HG02610 (cell line): Measurements from ENCODE around the gene METTL22.
A peak's percentile ranks its signal among the peaks of the same experiment; 100 is the strongest.

ENCODE experiments used
- ATAC-seq: cut with Tn5 transposase; IDR thresholded peaks from one replicate; pipeline ENCODE4 v1.9.1; 2021; ENCODE audit warnings: mild to moderate bottlenecking, moderate library complexity; ENCODE audit not compliant: unreplicated experiment

Gene METTL22, protein sequence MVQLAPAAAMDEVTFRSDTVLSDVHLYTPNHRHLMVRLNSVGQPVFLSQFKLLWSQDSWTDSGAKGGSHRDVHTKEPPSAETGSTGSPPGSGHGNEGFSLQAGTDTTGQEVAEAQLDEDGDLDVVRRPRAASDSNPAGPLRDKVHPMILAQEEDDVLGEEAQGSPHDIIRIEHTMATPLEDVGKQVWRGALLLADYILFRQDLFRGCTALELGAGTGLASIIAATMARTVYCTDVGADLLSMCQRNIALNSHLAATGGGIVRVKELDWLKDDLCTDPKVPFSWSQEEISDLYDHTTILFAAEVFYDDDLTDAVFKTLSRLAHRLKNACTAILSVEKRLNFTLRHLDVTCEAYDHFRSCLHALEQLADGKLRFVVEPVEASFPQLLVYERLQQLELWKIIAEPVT

DNA sequence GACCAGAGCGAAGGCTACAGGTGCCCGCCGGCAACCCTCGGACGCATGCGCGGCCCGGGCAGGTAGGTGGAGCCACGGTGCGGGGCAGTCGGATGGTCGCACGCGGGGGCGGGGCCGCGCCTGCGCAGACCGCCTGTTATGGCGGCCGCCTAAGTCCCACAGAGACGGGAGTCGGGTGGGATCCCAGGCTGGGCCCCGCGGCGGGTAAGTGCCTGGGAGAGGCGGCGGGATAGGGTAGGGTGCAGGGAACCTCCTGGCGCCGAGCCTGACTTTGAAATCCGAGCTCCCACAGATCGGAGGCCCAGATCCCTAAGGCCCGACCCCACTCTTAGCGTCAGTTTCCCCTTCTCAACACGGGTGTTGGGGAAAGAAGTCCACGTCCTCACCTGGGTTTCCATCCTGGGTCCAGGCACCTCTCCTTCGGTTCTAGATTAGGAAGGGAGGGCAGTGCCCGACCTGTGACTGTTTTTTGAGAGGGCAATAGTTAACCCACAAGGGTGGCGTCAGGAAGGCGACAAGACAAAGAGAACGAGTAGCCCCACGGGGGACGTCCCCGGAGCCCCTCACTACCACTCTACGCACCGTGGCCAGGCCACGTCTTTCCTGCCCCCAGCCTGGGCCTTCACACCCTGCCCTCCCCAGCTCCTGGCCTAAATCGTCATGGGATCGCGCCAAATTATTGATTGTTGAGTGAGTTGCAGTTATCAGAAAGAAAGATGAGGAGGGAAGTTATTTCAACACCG lies at the start of gene METTL22:
METTL22 (plus strand) TSS at position 127 of the 743 bp plus-strand sequence. CDS start 3,968 bp downstream, outside the sequence.
- ATAC-seq = peak; percentile 92

DNA sequence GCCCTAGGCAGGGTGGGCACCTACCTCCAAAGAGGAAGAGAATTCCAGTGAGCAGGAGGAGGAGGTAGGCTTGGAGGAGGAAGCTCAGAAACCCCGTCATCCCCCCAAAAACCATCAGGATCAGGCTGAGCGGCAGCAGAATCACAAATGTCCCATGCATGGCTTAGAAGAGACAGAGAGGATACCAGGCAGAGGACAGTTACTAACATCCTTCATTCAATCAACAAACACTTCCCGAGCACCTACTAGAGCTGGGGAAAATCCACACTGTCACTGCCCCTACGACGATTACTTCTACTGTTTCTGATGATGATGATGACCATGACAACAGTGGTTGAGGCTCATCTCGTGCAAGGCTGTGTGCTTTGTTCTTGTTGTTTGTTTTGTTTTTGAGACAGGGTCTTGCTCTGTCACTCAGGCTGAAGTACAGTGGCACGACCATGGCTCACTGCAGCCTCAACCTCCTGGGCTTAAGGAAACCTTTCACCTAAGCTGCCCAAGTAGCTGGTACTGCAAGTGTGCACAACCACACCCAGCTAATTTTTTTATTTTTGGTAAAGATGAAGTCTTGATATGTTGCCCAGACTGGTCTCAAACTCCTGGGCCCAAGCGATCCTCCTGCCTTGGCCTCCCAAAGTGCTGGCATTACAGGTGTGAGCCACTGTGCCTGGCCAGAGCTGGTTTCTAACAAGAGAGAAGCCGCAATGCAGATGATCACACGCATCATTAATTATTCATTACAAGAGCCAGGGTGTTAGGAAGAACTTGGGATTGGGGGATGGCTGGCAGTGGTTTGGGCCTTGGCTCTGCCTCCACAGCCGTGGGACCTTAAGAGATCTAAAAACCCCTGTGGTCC lies 49.2 kb upstream of the METTL22 start:
- no peak for ATAC-seq

DNA sequence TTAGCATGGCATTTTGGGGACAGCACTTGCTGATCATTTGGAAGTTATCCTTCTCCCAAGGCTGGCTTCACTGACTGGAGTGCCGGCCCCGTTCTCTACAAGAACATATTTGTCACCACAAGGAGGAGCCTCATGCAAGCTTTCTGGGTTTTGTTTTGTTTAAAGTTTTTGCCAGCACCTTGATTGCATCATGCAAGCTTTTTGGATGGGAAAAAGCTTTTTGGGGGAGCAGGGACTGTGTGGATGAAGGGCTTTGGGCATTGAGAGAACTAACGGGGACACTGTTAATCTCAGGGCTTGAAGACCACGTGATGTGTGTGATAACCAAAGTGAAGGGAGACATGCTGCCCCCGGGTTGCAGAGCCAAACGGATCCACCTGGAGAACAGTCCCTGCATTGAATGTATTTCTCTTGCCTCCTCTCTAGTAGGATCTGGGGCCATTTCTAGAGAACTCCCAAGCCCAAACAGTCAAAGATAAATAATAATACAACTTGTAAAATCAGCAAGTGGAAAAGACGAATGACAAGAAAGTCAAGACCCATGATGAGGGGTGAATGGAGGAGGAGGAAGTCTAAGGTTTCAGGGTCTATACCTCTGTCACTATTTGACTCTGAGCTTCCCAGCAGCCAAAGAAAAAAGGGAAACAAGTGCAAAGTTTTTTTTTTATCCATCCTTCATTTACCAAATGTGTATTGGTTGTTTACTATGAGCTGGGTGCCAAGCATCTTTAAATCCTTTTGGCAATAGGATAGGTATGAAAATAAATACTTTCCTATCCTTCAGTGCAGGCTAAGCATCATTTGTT lies 48.4 kb upstream of the METTL22 start:
- ATAC-seq = no peak

DNA sequence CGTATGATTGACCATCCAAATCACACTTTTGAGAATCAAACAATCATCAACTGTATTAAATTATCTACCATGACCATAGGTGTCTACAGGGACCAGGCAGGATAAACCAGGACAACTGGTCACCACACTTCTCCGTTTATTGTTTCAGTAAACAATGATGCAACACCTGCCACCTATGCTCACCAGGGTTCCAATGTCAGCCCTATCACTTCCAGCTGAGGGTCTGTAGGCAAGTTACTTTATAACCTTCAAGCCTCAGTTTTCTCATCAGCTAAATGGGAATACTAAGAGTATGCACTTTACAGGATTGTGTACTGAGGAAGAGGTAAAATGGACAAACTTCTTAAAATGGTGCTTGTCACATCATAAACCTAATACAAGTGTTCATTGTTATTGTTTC lies 46.1 kb upstream of the METTL22 start:
- no peak for ATAC-seq

GRCh38 chr16:8576141-8577004 lies 45.1 kb upstream of the METTL22 start:
- ATAC-seq = no peak

DNA sequence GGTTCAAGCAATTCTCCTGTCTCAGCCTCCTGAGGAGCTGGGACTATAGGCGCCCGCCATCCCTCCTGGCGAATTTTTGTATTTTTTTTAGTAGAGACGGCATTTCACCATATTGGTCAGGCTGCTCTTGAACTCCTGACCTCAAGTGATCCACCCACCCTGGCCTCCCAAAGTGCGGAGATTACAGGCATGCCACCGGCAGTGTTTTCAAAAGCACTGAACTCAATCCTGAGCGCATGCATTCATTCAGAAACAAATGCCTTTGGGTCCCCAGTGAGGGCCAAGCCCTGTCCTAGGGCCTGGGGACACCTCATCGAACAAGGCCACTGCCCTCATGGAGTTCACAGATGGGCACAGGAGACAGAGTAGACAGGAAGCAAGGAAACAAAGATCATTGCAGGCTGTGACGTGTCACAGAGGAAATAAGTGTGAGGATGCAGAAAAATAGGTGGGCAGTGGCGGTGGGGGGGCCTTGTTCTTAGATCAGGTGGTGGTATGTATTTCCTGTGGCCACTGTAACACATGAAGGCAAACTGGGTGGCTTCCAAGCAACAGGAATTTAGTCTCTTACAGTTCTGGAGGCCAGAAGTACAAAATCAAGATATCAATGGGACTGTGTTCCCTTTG lies 43.7 kb upstream of the METTL22 start:
- no peak for ATAC-seq

GRCh38 chr16:8579559-8579958 lies 41.9 kb upstream of the METTL22 start:
- no peak for ATAC-seq

DNA sequence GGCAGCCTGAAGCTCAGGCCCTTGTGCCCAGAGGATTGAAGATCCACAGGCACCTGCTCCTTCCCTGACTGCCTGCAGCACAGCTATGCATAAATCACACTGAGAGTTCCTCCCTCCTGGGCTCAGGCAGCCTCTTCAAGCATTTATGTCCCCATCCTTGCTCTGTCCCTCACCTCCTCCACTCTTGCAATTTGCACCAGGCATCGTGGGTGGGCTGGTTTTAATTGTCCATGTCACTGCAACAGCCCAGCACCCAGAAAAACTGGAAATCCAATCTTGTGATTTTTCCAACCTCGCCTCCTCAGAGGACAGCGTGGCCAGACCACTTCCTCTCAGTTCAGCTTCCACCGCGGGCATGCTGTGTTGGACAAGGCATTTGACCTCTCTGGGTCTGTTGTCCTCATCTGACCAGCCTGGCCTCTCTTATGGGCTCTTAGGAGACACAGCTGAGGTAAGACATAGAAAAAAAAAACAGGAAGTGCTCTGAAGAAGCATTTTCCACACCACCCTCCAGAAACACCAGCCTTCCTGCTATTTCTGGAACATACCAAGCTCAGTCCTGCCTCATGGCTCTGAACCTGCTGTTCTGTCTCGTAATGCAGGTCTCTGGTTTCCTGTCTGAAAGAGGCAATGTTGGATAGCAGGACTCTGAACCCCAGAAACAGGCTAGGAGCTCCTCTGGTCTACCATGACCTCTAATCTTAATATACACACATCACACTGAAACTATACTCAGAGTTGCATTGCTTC lies 39.5 kb upstream of the METTL22 start:
- ATAC-seq = no peak

GRCh38 chr16:8583199-8583598 lies 38.3 kb upstream of the METTL22 start:
- ATAC-seq = no peak

- ATAC-seq = no peak
These were observed 37.8 kb upstream of the METTL22 start for GRCh38 chr16:8583732-8584131.

DNA sequence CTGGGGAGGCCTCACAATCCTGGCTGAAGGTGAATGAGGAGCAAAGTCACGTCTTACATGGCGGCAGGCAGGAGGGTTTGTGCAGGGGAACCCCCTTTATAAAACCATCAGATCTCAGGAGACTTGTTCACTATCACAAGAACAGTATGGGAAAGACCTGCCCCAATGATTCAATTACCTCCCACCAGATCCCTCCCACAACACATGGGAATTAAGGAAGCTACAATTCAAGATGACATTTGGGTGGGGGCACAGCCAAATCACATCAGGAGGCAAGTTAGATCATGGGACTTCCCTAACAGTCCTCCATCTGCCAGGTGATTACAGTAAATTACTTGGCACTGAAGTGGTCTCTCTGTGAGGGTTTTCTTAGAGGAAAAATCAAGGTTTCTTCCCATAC lies 36.5 kb upstream of the METTL22 start:
- ATAC-seq = no peak

DNA sequence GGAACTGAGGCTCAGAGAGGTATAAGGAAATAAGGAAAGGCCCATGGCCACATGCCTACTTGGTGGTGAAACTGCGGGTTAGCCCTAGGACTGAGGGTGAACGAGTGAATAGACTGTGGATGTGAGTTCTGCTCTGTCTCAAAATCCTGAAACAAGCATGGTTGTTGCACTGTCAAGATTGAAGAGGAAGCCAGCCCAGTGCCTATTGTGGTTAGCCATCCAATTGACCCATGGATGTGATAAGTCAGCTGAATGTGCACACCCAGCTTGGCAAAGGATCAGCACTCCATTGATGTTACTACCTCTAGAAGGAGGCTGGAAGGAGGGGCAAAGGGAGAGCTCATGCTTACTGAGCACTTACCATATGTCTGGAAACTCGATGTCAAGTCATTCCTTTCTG lies 35.6 kb upstream of the METTL22 start:
- no peak for ATAC-seq

DNA sequence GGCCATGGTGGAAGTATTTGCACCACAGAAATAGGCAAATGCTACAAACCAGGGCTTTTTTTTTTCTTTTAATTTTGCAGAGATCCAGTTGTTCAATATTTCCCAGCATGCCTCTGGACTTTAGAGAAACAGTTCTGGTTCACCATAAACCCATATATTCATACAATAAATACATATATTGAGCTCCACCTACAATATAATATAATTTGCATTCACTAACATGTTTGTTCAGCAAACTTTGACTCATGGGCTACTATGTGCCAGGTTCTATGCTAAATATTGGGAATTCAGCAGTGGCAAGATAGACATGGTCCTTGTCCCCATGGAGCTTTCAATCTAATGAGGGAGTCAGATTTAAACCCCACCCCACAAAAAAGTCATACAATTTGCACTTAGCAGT lies 34.4 kb upstream of the METTL22 start:
- no peak for ATAC-seq

GRCh38 chr16:8588682-8589056 lies 32.8 kb upstream of the METTL22 start:
- ATAC-seq = no peak

- ATAC-seq = no peak
These were observed 32.2 kb upstream of the METTL22 start for GRCh38 chr16:8589057-8589899.

DNA sequence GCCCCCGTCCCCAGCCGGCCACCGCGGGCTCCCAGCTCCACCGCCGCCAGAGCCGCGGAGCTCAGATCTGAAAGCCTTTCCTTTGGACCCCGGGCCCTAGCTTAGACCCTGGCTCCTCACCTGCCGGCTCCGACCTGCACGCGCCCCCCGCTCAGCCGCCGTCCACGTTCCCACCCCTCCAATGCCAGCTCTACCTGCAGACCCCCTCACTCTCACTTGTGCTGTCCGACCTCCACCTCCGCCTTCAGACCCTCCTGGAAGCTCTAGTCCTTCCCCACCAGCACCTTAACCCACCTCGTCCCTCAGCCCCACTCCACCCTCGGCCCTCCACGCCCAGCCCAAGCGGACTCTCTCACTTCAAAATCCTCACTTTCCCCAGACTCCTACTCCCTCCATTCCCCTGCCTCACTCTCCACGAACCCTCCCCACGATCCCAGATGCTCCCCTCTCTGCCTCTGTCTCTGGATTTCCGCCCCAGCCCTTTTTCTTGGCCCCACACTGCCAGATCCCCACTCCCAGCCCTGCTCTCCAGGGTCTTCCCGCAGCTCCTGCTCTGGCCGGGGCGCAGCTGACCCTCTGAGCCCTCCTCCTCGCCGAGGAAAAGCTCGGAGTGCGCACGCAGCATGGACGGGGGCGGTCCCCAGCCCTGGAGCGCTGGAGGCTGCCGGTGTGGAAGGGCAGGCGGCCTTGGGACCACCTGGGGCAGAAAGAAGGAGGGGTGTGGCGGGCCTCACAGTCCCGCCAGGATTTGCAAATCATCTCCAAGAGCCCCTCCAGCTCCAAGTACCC lies 31.4 kb upstream of the METTL22 start, which contains the start of gene TMEM114:
TMEM114 (minus strand) TSS at position 612 of the 789 bp plus-strand sequence. CDS start 673 bp downstream, outside the sequence.
- no peak for ATAC-seq

DNA sequence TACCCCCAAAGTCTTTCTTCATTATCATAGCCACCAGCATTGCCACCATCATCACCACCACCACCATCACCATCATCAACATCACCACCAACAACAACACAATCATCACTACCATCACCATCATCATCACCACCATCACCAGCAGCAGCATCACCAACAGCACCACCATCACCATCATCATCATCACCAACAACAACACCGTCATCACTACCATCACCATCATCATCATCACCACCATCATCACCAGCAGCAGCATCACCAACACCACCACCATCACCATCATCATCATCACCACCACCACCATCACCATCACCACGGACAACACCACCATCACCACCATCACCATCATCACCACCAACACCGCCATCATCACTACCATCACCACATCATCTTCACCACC lies 30.7 kb upstream of the METTL22 start:
- no peak for ATAC-seq
